A549 (cell line): Measurements from ENCODE around the gene MEF2C. TPM values are rescaled to one million over a fixed set of nuclear protein-coding genes. Genes with fewer than 3 reads are reported as not detected.

ENCODE experiments used
- ATAC-seq, 2 experiments: fragments of 200-7000 bp in 1 of 2; fragments of >200 bp in 1 of 2; cut with Nextera tagmentation in 1 of 2; cut with Tn5 transposase in 1 of 2; 3 replicates each; pipeline versions ENCODE4 v1.8.0 to v1.9.1; 2018 to 2020; ENCODE audit warnings: mild to moderate bottlenecking in 1 of 2, moderate library complexity in 1 of 2
- CTCF ChIA-PET: fragments of 300-600 bp; sonication (Branson Sonifier 250); formaldehyde crosslinking; extraction: SDS; loops from one replicate; lab custom pipeline; 2021; ENCODE audit warnings: antibody characterized with exemption, inconsistent platforms; lab: Yijun Ruan, JAX
- POLR2A ChIA-PET: fragments of 350-600 bp; formaldehyde crosslinking; extraction: SDS; loops from one replicate; lab custom pipeline; 2021; ENCODE audit warnings: antibody characterized with exemption, inconsistent platforms; lab: Yijun Ruan, JAX
- DNase-seq, 2 experiments: peaks; one replicate each; pipeline versions ENCODE4 v3.0.0 to v3.0.0-alpha.2; 2011 to 2016; ENCODE audit warnings: low read depth in 1 of 2, low spot score in 1 of 2
- FAIRE-seq: peaks from 2 replicates; lab custom pipeline; 2011; peaks lifted over from hg19 to GRCh38; lab: Jason Lieb, UNC
- H3K27ac ChIP-seq, 2 experiments: fragments of >200 bp; sonication (Bioruptor Twin); formaldehyde crosslinking; 3 replicates each; pipeline ENCODE4 v1.5.1; 2016 to 2017
- H3K4me1 ChIP-seq: fragments of >200 bp; sonication (Bioruptor Twin); formaldehyde crosslinking; 3 replicates; pipeline ENCODE4 v1.6.1; 2016
- H3K4me2 ChIP-seq: fragments of >200 bp; sonication (Bioruptor Twin); formaldehyde crosslinking; 3 replicates; pipeline ENCODE4 v1.6.1; 2016
- H3K4me3 ChIP-seq: fragments of >200 bp; sonication (Bioruptor Twin); formaldehyde crosslinking; 3 replicates; pipeline ENCODE4 v1.5.1; 2016
- H3K9me3 ChIP-seq: fragments of >200 bp; sonication (Bioruptor Twin); formaldehyde crosslinking; 3 replicates; pipeline ENCODE4 v1.6.1; 2016
- BHLHE40 ChIP-seq: IDR thresholded peaks from 2 replicates; pipeline ENCODE4 v1.6.1; 2012; ENCODE audit warnings: low read depth, low read length, inconsistent platforms
- CBX2 ChIP-seq: fragments of 200-600 bp; sonication (generic); IDR thresholded peaks from 2 replicates; pipeline ENCODE4 v1.6.1; 2016; ENCODE audit warnings: low read depth, mild to moderate bottlenecking, borderline replicate concordance
- CBX8 ChIP-seq: fragments of 200-600 bp; sonication (generic); IDR thresholded peaks from 2 replicates; pipeline ENCODE4 v1.6.1; 2016
- CHD4 ChIP-seq: fragments of 200-600 bp; sonication (generic); IDR thresholded peaks from 2 replicates; pipeline ENCODE4 v1.6.1; 2016; ENCODE audit warnings: antibody characterized with exemption, mild to moderate bottlenecking, borderline replicate concordance
- EHF ChIP-seq: fragments of 250-450 bp; sonication (Bioruptor Pico); IDR thresholded peaks from 2 replicates; pipeline ENCODE4 v1.5.0; 2020; ENCODE audit warnings: mild to moderate bottlenecking
- ESRRA ChIP-seq: fragments of 150-350 bp; IDR thresholded peaks from 2 replicates; pipeline ENCODE4 v1.6.1; 2014; ENCODE audit warnings: mild to moderate bottlenecking, low read length, borderline replicate concordance
- FOSB ChIP-seq: fragments of 250-450 bp; sonication (Bioruptor Pico); IDR thresholded peaks from 2 replicates; pipeline ENCODE4 v1.5.0; 2020; ENCODE audit warnings: mild to moderate bottlenecking, moderate library complexity
- HEYL ChIP-seq: fragments of 250-450 bp; sonication (Bioruptor Pico); IDR thresholded peaks from 2 replicates; pipeline ENCODE4 v1.8.0; 2021; ENCODE audit warnings: mild to moderate bottlenecking, moderate library complexity
- HOXA7 ChIP-seq: fragments of 250-450 bp; sonication (Bioruptor Pico); IDR thresholded peaks from 2 replicates; pipeline ENCODE4 v1.5.0; 2020; ENCODE audit warnings: mild to moderate bottlenecking, moderate library complexity
- JUNB ChIP-seq: fragments of >200 bp; sonication (Bioruptor Twin); formaldehyde crosslinking; IDR thresholded peaks from 2 replicates; pipeline ENCODE4 v1.6.1; 2016
- NPAS2 ChIP-seq: fragments of 250-450 bp; sonication (Bioruptor Pico); IDR thresholded peaks from 2 replicates; pipeline ENCODE4 v1.8.0; 2022; ENCODE audit warnings: mild to moderate bottlenecking, moderate library complexity, borderline replicate concordance
- POLR2AphosphoS2 ChIP-seq: conservative IDR thresholded peaks from 2 replicates; pipeline ENCODE4 v1.6.1; 2012; ENCODE audit warnings: low read length, improper control_type of control experiment, inconsistent platforms
- RFX5 ChIP-seq: fragments of 450-650 bp; IDR thresholded peaks from 2 replicates; pipeline ENCODE4 v1.7.1; 2014; ENCODE audit warnings: antibody characterized with exemption, mild to moderate bottlenecking, moderate library complexity
- RNF2 ChIP-seq: fragments of 200-600 bp; sonication (generic); IDR thresholded peaks from 2 replicates; pipeline ENCODE4 v1.6.1; 2016; ENCODE audit warnings: low read depth, mild to moderate bottlenecking, antibody characterized with exemption, moderate library complexity, borderline replicate concordance
- TFCP2L1 ChIP-seq: fragments of 250-450 bp; sonication (Bioruptor Pico); IDR thresholded peaks from 2 replicates; pipeline ENCODE4 v1.5.0; 2021; ENCODE audit warnings: mild to moderate bottlenecking
- ZC3H11A ChIP-seq: fragments of 450-650 bp; IDR thresholded peaks from 2 replicates; pipeline ENCODE4 v1.6.1; 2014; ENCODE audit warnings: antibody characterized with exemption, mild to moderate bottlenecking
- WGBS: methylation state at CpG from one replicate; pipeline ENCODE4 v1.1.6; 2017; ENCODE audit errors: missing lambda C conversion rate; 5-methylcytosine and 5-hydroxymethylcytosine counted together
- polyA plus RNA-seq, 4 experiments: library from polyadenylated mRNA; depleted of rRNA in 3 of 4; stranded (reverse); fragments of >200 nt; fragmentation: RNase III in 1 of 4; extraction: RNeasy Plus Mini Kit Qiagen cat#74134 plus additional on column Dnase treatment in 1 of 4; gene quantifications; 2 replicates in 3 of 4; 3 replicates in 1 of 4; pipeline ENCODE4 v1.2.3, GENCODE V29; 2011 to 2017
- TF ChIP-seq, protein P1 (sequence below): fragments of >200 bp; sonication (Bioruptor Twin); formaldehyde crosslinking; IDR thresholded peaks from 2 replicates; pipeline ENCODE4 v1.6.1; 2016
- TF ChIP-seq, protein P2 (sequence below): fragments of 200-600 bp; sonication (generic); IDR thresholded peaks from 2 replicates; pipeline ENCODE4 v1.6.1; 2016; ENCODE audit warnings: antibody characterized with exemption, mild to moderate bottlenecking, moderate library complexity
- TF ChIP-seq, protein P3 (sequence below): IDR thresholded peaks from 2 replicates; pipeline ENCODE4 v1.6.1; 2012
- TF ChIP-seq, protein P4 (sequence below): fragments of 250-450 bp; sonication (Bioruptor Pico); IDR thresholded peaks from 2 replicates; pipeline ENCODE4 v1.5.0; 2020; ENCODE audit warnings: low read depth, mild to moderate bottlenecking, moderate library complexity
- TF ChIP-seq, protein P5 (sequence below): fragments of >200 bp; sonication (Bioruptor Twin); formaldehyde crosslinking; IDR thresholded peaks from 3 replicates; pipeline ENCODE4 v1.5.1; 2016

Gene MEF2C
- polyA plus RNA-seq, 2 of the 4 experiments (the other 2 are of a cell fraction), result 0.03 to 0.06 TPM

DNA sequence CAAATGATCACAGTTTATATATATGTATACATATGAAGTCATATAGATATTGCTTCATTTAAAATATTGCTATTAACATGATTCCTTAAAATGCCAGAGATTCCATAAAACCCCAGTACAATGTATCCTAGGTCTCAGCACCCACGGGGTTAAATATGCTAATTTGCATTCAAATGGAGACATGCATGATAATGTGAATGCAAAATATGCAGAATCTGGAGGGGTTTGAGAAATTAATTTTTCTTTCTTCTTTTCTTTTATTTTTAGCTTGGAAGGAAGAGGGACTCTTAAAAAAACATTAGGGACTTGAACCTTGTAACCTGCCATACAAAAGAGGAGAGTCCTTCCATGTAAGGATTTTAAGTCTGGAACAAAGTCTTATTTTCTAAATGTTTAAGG lies 211.9 kb downstream of the MEF2C start:
- Histone ChIP-seq H3K4me2 (no peak overlapping the region), H3K4me1 (no peaks in the 10 kb centered on the region), H3K4me3 (no peak overlapping the region), H3K27ac (no peak overlapping the region), H3K9me3 (no peaks in the 10 kb centered on the region)
- WGBS, result 0% methylated on average over 1 of the region's 1 CpG
- DNase-seq (no peak), ATAC-seq (no peak), FAIRE-seq (no peak)
- CTCF ChIA-PET, result interaction anchor here (1.7 kb wide), 1 partner anchor 20 kb away, joined by 7 read pairs; no protein-coding TSS in a partner anchor
- TF ChIP-seq HOXA7 (CRISPR knock-in tag) (no peak), EHF (CRISPR knock-in tag) (no peak)
- TF ChIP-seq, protein P1, sequence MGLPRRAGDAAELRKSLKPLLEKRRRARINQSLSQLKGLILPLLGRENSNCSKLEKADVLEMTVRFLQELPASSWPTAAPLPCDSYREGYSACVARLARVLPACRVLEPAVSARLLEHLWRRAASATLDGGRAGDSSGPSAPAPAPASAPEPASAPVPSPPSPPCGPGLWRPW, result no peak
- POLR2A ChIA-PET, result no interaction called here

DNA sequence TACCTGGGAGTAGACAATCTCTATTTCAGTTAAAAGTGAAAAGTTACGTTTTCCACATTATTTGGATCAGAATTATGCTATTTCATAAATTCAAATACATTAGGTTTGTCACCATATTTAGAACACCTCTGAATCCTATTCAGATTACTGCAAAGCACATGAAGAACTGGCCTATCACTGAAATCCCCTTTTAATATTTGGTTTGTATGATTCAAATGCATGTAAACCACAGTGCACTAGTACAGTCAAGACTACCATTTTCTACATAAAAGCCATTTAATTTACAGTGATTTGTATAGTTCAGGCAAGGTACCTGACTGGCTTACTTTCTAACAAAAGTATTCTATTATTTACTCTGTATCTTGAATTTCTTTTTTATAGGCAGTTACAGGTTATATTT lies 212.5 kb downstream of the MEF2C start:
- H3K9me3 ChIP-seq, result no peaks in the 10 kb centered on the region
- ChIA-PET CTCF (interaction anchor here (1.9 to 2.0 kb wide), 2 partner anchors 10 to 11 kb away, joined by 4 to 7 read pairs; no protein-coding TSS in a partner anchor), POLR2A (no interaction called here)
- FAIRE-seq, result no peak
- ATAC-seq, result no peak
- H3K4me2 ChIP-seq, result no peak overlapping the region
- 2% methylated on average over 1 of the region's 1 CpG for WGBS
- TF ChIP-seq ESRRA (no peak), HEYL (CRISPR knock-in tag) (no peak), RNF2 (no peak), TFCP2L1 (CRISPR knock-in tag) (no peak), CBX2 (no peak), JUNB (no peak), POLR2AphosphoS2 (no peak), FOSB (CRISPR knock-in tag) (no peak), ZC3H11A (no peak), CHD4 (no peak), CBX8 (no peak), HOXA7 (CRISPR knock-in tag) (no peak), BHLHE40 (no peak), RFX5 (no peak), NPAS2 (CRISPR knock-in tag) (no peak)
- TF ChIP-seq, protein P2, sequence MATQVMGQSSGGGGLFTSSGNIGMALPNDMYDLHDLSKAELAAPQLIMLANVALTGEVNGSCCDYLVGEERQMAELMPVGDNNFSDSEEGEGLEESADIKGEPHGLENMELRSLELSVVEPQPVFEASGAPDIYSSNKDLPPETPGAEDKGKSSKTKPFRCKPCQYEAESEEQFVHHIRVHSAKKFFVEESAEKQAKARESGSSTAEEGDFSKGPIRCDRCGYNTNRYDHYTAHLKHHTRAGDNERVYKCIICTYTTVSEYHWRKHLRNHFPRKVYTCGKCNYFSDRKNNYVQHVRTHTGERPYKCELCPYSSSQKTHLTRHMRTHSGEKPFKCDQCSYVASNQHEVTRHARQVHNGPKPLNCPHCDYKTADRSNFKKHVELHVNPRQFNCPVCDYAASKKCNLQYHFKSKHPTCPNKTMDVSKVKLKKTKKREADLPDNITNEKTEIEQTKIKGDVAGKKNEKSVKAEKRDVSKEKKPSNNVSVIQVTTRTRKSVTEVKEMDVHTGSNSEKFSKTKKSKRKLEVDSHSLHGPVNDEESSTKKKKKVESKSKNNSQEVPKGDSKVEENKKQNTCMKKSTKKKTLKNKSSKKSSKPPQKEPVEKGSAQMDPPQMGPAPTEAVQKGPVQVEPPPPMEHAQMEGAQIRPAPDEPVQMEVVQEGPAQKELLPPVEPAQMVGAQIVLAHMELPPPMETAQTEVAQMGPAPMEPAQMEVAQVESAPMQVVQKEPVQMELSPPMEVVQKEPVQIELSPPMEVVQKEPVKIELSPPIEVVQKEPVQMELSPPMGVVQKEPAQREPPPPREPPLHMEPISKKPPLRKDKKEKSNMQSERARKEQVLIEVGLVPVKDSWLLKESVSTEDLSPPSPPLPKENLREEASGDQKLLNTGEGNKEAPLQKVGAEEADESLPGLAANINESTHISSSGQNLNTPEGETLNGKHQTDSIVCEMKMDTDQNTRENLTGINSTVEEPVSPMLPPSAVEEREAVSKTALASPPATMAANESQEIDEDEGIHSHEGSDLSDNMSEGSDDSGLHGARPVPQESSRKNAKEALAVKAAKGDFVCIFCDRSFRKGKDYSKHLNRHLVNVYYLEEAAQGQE, result no peak
- TF ChIP-seq, protein P3, sequence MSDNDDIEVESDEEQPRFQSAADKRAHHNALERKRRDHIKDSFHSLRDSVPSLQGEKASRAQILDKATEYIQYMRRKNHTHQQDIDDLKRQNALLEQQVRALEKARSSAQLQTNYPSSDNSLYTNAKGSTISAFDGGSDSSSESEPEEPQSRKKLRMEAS, result no peak
- TF ChIP-seq, protein P4, sequence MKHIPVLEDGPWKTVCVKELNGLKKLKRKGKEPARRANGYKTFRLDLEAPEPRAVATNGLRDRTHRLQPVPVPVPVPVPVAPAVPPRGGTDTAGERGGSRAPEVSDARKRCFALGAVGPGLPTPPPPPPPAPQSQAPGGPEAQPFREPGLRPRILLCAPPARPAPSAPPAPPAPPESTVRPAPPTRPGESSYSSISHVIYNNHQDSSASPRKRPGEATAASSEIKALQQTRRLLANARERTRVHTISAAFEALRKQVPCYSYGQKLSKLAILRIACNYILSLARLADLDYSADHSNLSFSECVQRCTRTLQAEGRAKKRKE (CRISPR knock-in tag), result no peak
- TF ChIP-seq, protein P1, result no peak
- TF ChIP-seq, protein P5, sequence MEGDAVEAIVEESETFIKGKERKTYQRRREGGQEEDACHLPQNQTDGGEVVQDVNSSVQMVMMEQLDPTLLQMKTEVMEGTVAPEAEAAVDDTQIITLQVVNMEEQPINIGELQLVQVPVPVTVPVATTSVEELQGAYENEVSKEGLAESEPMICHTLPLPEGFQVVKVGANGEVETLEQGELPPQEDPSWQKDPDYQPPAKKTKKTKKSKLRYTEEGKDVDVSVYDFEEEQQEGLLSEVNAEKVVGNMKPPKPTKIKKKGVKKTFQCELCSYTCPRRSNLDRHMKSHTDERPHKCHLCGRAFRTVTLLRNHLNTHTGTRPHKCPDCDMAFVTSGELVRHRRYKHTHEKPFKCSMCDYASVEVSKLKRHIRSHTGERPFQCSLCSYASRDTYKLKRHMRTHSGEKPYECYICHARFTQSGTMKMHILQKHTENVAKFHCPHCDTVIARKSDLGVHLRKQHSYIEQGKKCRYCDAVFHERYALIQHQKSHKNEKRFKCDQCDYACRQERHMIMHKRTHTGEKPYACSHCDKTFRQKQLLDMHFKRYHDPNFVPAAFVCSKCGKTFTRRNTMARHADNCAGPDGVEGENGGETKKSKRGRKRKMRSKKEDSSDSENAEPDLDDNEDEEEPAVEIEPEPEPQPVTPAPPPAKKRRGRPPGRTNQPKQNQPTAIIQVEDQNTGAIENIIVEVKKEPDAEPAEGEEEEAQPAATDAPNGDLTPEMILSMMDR, result no peak
- TF ChIP-seq, all 56 proteins: peak for 0
- Histone ChIP-seq H3K27ac (no peak overlapping the region), H3K4me1 (no peaks in the 10 kb centered on the region), H3K4me3 (no peak overlapping the region)
- no peak for DNase-seq
